GM12874 (cell line): ENCODE results near the gene MRPS16.

ENCODE experiments used
- CTCF ChIP-seq: IDR thresholded peaks from 2 replicates; pipeline ENCODE4 v1.5.1; 2011; ENCODE audit warnings: low read depth, mild to moderate bottlenecking, control low read depth, low read length, moderate library complexity; ENCODE audit not compliant: insufficient read depth

Gene MRPS16

GRCh38 chr10:73219384-73219783 is 33.1 kb downstream of the MRPS16 start:
- TF ChIP-seq CTCF = no peak

- TF ChIP-seq CTCF = 0 out of 2 replicates have a peak, but pooled peaks have one; percentile 18
These were observed 33.8 kb downstream of the MRPS16 start for GRCh38 chr10:73218431-73219191.

DNA sequence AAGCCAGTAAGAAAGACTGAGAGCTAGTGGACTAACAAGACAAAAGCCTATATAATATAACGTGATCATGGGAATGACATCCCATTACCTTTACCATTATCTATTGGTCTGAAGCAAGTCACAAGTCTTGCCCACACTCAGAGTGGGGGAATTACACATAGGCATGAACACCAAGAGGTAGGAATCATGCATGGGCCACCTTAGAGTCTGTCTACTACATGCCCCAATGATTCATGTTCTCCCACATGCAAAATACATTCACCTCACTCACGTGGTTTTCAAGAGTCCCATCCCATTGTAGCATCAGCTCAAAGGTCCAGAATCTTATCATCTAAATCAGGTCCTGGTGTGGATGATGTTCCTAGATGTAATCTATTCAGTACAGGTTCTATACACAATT is 34.8 kb downstream of the MRPS16 start:
- no peak for TF ChIP-seq CTCF

- no peak for TF ChIP-seq CTCF
These were observed 36.7 kb downstream of the MRPS16 start for GRCh38 chr10:73215749-73216148.

DNA sequence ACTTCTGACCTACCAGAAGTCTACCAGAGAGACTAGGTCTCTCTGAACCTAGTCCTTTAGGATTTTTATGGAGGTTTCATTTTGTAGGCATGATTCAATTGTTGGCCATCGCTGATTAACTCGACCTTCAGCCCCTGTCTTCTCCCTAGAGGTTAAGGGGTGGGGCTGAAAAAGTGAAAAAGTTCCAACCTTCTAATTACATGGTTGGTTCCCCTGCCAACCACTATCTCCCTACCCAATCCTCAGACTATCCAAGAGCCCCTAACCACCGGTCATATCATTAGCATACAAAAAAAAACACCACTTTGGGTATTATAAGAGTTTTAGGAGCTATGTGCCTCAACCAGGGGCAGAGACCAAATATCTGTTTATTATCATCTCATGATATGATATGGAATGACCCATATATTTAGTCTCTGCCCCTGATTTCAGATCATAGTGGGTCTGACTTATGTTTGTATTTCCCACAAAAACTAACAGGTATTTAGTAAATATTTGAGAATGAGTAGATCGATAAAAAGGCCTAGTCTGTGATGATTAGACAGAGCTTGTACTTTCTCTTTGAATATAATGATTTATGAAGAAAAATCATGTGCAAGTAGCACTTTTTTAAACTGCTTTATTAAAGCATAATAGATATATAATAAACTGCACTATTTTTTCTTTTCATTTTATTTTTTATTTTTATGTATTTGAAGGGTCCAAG is 41.2 kb downstream of the MRPS16 start:
- TF ChIP-seq CTCF = no peak

DNA sequence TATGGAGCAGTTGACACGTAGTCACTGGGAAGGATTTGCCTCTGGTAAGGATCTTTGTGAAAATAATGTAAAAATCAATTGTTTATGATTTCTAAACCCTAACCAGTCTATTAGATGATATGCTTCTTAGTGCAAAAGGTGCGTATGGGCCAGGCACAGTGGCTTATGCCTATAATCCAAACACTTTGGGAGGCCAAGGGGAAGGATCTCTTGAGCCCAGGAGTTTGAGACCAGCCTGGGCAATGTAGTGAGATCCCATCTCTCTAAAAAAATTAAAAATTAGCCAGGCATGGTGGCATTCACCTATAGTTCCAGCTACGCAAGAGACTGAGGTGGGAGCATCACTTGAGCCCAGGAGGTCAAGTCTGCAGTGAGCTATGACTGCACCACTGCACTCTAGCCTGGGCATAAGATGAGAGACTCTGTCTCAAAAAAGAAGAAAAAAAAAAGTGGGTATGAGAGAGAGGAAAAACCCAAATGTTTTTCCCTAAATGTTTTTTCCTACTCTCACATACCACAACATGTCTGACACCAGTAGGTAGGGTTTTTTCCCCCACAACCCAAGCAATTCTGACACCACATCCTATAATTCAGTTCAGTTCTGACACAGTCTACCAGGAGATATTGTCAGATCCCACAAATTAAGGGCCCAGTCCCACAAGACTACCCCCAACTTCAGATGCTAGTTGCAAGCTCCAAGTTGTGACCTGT is 41.9 kb downstream of the MRPS16 start:
- TF ChIP-seq CTCF = no peak

GRCh38 chr10:73209705-73210104 is 42.7 kb downstream of the MRPS16 start:
- no peak for TF ChIP-seq CTCF
